SKM-1 treated with dmso at 0.1 percent for 144 hours (cell line): ENCODE measurements around the gene RMP24.

Source experiments
- DNase-seq: peaks from one replicate; lab custom pipeline; 2025; ENCODE audit not compliant: unreplicated experiment; lab: John Stamatoyannopoulos, UW

Gene RMP24

GRCh38 chr18:36025025-36025424 lies 52.5 kb downstream of the RMP24 start:
- no peak for DNase-seq

DNA sequence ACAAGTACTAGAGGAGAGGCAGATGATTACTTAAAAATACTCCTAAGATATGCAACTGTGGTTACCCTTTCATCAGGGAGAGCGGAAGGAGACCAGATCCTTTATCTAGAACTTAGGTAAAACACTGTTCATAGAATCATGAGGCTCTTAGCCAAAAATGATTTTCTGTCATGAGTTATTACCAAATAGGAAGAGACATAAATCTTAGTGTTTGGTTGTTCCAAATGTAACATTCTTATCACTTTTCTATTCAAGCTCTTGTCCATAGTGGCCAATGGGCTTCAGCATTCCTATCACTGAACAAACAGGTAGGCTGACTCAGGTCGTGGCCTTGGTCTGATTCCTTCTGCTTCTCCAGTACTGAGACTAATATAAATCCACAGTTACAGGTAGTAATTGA lies 56.4 kb downstream of the RMP24 start:
- DNase-seq: no peak
